ENCODE data around the gene SELL.

GRCh38 chr1:169670836-169671235 lies 40.6 kb downstream of the SELL start:
- TF ChIP-seq CTCF (conservative IDR thresholded peaks at IDR 0.05; ENCODE audit: low read length) (no peak), EZH2phosphoT487 (IDR thresholded peaks at IDR 0.05; ENCODE audit: borderline replicate concordance, low read depth, low read length) (no peak)
